ENCODE data around the gene SLC12A1.

Gene SLC12A1

DNA sequence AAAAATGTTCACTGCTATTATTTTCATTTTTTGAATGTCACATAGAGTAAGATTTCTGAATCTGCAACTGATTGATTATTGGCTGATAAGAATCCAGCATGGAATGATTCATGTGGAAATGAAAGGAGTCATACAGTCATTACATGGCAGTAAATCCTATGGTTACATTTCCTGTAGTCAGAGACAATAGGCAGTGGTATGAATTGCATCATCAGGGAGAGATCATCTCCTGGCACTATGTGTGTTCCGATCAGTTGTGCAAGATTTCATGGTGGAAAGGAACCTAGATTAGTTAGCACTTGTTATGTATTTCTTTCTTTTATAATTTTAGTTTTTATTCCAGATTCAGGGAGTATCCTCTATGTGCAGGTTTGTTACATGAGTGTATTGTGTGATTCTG is 38.8 kb downstream of the SLC12A1 start:
- no peak for ATAC-seq
- no peak for TF ChIP-seq TOX (CRISPR knock-in tag; IDR thresholded peaks at IDR 0.05; ENCODE audit: borderline replicate concordance)
- no peak for TF ChIP-seq CSRNP3 (CRISPR knock-in tag; IDR thresholded peaks at IDR 0.05)
- no peak for TF ChIP-seq ZC3H10 (CRISPR knock-in tag; IDR thresholded peaks at IDR 0.05)
- TF ChIP-seq ARNTL (CRISPR knock-in tag; IDR thresholded peaks at IDR 0.05; ENCODE audit: borderline replicate concordance, low read depth), result no peak
- no peak for TF ChIP-seq SNAI2 (CRISPR knock-in tag; IDR thresholded peaks at IDR 0.05)
- no peak for TF ChIP-seq ZFP30 (CRISPR knock-in tag; IDR thresholded peaks at IDR 0.05)
- no peak for TF ChIP-seq ZFP3 (CRISPR knock-in tag; IDR thresholded peaks at IDR 0.05)
- TF ChIP-seq CREB5 (CRISPR knock-in tag; IDR thresholded peaks at IDR 0.05; ENCODE audit: low read depth), result no peak
- TF ChIP-seq TSHZ2 (CRISPR knock-in tag; IDR thresholded peaks at IDR 0.05), result no peak

DNA sequence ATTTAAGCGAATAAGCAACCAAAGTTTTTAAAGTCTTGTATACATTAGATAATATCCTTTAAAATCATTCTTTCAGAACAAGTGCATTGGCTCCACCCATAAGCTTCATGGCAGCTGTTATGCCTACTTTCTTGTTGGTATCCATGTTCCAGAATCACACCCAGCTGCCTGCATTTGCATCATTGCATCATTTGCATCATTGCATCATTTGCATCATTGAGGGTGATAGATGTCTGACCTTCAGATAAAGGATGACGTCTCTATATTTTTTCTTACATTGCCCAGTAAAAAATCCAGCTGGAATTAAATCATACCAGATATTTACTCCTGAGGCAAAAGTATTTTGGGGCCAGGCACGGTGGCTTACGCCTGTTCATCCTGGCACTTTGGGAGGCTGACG is 42.3 kb downstream of the SLC12A1 start:
- ATAC-seq, result no peak
- TF ChIP-seq BACH2 (CRISPR knock-in tag; IDR thresholded peaks at IDR 0.05; ENCODE audit: borderline replicate concordance), result no peak
- TF ChIP-seq PPARA (CRISPR knock-in tag; IDR thresholded peaks at IDR 0.05; ENCODE audit: borderline replicate concordance), result no peak
- TF ChIP-seq CREB5 (CRISPR knock-in tag; IDR thresholded peaks at IDR 0.05; ENCODE audit: low read depth), result no peak
- TF ChIP-seq RARB (CRISPR knock-in tag; IDR thresholded peaks at IDR 0.05), result no peak
- TF ChIP-seq ZFP30 (CRISPR knock-in tag; IDR thresholded peaks at IDR 0.05), result no peak
- TF ChIP-seq TSHZ2 (CRISPR knock-in tag; IDR thresholded peaks at IDR 0.05), result no peak
- no peak for TF ChIP-seq OSR1 (CRISPR knock-in tag; IDR thresholded peaks at IDR 0.05)
- TF ChIP-seq ZNF70 (CRISPR knock-in tag; IDR thresholded peaks at IDR 0.05), result no peak
- TF ChIP-seq GLIS3 (CRISPR knock-in tag; IDR thresholded peaks at IDR 0.05), result no peak
- no peak for TF ChIP-seq ESRRG (CRISPR knock-in tag; IDR thresholded peaks at IDR 0.05)
- TF ChIP-seq POU6F1 (CRISPR knock-in tag; IDR thresholded peaks at IDR 0.05; ENCODE audit: borderline replicate concordance, low read depth), result no peak
- no peak for TF ChIP-seq TCF4 (CRISPR knock-in tag; IDR thresholded peaks at IDR 0.05; ENCODE audit: borderline replicate concordance)
- TF ChIP-seq, protein P1, sequence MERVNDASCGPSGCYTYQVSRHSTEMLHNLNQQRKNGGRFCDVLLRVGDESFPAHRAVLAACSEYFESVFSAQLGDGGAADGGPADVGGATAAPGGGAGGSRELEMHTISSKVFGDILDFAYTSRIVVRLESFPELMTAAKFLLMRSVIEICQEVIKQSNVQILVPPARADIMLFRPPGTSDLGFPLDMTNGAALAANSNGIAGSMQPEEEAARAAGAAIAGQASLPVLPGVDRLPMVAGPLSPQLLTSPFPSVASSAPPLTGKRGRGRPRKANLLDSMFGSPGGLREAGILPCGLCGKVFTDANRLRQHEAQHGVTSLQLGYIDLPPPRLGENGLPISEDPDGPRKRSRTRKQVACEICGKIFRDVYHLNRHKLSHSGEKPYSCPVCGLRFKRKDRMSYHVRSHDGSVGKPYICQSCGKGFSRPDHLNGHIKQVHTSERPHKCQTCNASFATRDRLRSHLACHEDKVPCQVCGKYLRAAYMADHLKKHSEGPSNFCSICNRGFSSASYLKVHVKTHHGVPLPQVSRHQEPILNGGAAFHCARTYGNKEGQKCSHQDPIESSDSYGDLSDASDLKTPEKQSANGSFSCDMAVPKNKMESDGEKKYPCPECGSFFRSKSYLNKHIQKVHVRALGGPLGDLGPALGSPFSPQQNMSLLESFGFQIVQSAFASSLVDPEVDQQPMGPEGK (CRISPR knock-in tag; IDR thresholded peaks at IDR 0.05; ENCODE audit: borderline replicate concordance), result no peak
- TF ChIP-seq ZNF565 (CRISPR knock-in tag; conservative IDR thresholded peaks at IDR 0.05; ENCODE audit: low read depth), result no peak
- TF ChIP-seq CSDC2 (CRISPR knock-in tag; IDR thresholded peaks at IDR 0.05), result no peak
